Measurements from ENCODE around the gene STMP1. TPM values are rescaled to one million over a fixed set of nuclear protein-coding genes. Genes with fewer than 3 reads are reported as not detected.

STMP1 gene
- total and polyA plus RNA-seq, 7 donors: 17.1 to 42.0 (median 25.1) TPM

DNA sequence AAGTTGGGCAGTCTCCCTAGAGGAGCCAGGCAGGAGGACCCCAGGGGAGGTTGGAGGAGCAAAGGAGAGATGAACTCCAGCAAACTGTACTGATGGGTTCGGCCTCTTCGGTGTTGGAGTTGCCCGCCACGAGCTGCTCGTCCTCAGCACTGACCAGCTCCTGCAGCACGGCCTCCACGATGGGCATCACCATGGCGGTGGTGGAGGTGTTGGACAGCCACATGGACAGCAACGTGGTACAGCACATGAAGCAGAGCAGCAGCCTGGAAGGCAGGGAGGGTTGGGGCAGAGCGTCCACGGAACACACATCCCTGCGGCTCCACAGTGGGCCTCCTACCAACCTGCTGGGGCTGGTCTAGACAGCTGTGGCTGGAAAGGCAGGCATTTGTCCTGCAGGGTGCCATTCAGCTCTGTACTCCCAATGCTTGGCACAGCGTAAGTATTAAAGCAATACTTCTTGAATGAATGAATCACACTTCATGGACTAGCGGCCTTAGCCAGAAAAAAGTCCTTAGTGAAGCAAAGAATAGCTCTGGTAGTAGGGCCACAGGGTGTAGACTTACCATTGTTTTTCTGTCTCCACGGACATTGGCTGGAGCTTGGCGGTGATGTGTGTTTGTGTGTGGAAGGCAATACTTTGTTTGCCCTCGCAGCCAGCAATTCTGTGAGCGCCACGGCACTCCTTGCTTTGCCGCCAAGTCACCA lies 43.9 kb downstream of the STMP1 start:
- Histone ChIP-seq H3K27ac (no peak overlapping the region), H3K36me3 (ENCODE audit: insufficient read depth in 1 of 2, low read depth in 1 of 2) (no peaks in the 10 kb centered on the region), H3K4me3 (no peak overlapping the region), H3K9me3 (no peaks in the 10 kb centered on the region), H3K4me1 (no peaks in the 10 kb centered on the region), H3K27me3 (ENCODE audit: insufficient read depth in 3 of 3, low read length in 2 of 3) (no peaks in the 10 kb centered on the region)
- TF ChIP-seq, protein P1, sequence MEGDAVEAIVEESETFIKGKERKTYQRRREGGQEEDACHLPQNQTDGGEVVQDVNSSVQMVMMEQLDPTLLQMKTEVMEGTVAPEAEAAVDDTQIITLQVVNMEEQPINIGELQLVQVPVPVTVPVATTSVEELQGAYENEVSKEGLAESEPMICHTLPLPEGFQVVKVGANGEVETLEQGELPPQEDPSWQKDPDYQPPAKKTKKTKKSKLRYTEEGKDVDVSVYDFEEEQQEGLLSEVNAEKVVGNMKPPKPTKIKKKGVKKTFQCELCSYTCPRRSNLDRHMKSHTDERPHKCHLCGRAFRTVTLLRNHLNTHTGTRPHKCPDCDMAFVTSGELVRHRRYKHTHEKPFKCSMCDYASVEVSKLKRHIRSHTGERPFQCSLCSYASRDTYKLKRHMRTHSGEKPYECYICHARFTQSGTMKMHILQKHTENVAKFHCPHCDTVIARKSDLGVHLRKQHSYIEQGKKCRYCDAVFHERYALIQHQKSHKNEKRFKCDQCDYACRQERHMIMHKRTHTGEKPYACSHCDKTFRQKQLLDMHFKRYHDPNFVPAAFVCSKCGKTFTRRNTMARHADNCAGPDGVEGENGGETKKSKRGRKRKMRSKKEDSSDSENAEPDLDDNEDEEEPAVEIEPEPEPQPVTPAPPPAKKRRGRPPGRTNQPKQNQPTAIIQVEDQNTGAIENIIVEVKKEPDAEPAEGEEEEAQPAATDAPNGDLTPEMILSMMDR (IDR thresholded peaks at IDR 0.05): no peak
- ATAC-seq: peak; percentile 71 to 84 (median 82)
- 71 to 72% (median 72%) methylated on average over 20 of the region's 20 CpGs for WGBS, 3 donors
- peak in 1 of 2 donors; percentile 16 for DNase-seq
- intact Hi-C loops (cut with DNase I): loop anchor here in 1 of 2 donors (5.0 kb wide), 1 partner anchor 34 kb away; no protein-coding TSS in a partner anchor

DNA sequence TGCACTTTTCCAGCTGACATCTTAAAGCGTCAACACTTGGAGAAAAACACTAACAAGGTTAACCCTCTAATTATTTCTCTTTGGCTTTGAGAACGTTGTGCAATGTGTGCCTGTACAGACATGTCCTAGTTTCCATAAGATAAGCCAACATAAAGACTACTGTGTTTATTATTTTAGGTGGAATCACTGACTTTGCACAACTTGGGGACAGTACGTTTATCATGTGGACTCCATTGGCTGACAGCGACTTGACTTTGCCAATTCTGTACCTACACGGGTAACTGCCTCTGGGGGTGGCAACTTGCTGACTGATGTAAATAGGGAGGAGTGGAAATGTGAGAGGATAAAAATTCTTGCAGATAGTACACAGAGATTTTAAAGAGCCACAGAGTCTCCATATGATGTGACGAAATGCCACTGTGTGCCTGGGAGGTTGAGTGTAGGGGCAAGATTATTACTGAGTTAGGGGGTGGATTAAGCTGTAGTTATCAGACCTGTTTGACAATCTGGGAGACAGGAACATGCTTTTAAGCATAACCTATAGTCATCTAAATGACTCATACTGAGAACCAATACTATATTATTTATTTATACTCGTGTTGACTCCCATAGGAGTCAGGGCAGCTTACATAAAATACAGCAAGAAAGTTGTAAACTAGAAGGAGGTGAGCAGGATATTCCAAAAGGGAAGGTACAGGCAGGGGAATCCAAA lies 44.7 kb downstream of the STMP1 start:
- ATAC-seq (no peak), DNase-seq (no peak)
- Histone ChIP-seq H3K9me3 (no peaks in the 10 kb centered on the region), H3K4me3 (no peak overlapping the region), H3K27ac (no peak overlapping the region), H3K36me3 (ENCODE audit: insufficient read depth in 1 of 2, low read depth in 1 of 2) (no peaks in the 10 kb centered on the region), H3K27me3 (ENCODE audit: insufficient read depth in 3 of 3, low read length in 2 of 3) (no peaks in the 10 kb centered on the region), H3K4me1 (no peaks in the 10 kb centered on the region)
- TF ChIP-seq, protein P1 (IDR thresholded peaks at IDR 0.05): no peak
- WGBS, 3 donors: 59 to 79% (median 70%) methylated on average over 7 of the region's 7 CpGs
- intact Hi-C loops (cut with DNase I): loop anchor here in 1 of 2 donors (5.0 kb wide), 1 partner anchor 35 kb away; no protein-coding TSS in a partner anchor

DNA sequence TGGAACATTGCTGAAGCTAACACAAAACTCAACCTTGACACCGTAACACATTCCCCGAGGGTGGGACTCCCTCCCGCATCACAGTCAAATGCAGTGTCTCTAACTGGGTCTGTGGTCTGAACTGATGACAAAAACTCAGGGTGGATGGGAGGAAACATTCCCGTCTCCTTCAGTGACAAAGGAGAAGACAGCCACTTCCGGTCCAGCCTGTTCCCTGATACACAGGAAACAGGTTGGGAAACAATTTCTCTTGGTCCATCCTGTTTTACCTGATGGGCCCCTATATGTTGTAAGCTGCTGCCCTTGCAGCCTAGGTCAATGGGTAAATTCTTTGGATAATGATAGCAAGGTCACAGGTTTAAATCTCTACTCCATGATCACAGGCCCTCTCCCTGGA lies 45.3 kb downstream of the STMP1 start:
- intact Hi-C loops (cut with DNase I): loop anchor here in 1 of 2 donors (5.0 kb wide), 1 partner anchor 35 kb away; no protein-coding TSS in a partner anchor
- ATAC-seq (no peak), DNase-seq (no peak)
- TF ChIP-seq, protein P1 (IDR thresholded peaks at IDR 0.05): no peak
- Histone ChIP-seq H3K4me3 (no peak overlapping the region), H3K9me3 (no peaks in the 10 kb centered on the region), H3K27me3 (ENCODE audit: insufficient read depth in 3 of 3, low read length in 2 of 3) (no peaks in the 10 kb centered on the region), H3K27ac (no peak overlapping the region), H3K36me3 (ENCODE audit: insufficient read depth in 1 of 2, low read depth in 1 of 2) (no peaks in the 10 kb centered on the region), H3K4me1 (no peaks in the 10 kb centered on the region)
- 68 to 82% (median 77%) methylated on average over 5 of the region's 5 CpGs for WGBS, 3 donors

DNA sequence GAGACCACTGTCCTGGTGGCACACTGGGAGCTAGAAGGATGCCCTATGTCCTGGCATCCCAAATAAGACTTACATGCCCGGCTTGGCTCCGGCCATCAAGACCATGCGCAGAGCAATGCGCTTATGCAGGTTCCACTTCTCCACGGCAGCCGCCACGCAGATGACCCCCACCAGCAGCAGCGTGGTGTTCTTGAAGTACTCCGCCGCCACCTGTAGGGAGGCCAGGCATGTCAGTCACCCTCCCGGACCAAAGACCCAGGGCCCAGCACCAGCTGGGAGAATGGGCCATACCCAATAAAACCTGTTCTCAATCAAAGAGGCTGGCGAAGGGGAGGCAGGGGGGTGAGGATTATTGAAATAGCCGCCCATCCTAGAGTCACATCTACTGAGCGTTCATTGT lies 45.7 kb downstream of the STMP1 start:
- intact Hi-C loops (cut with DNase I): loop anchor here in 1 of 2 donors (5.0 kb wide), 1 partner anchor 36 kb away; no protein-coding TSS in a partner anchor
- WGBS, 3 donors: 87 to 91% (median 88%) methylated on average over 14 of the region's 14 CpGs
- H3K27ac ChIP-seq: no peak overlapping the region
- ATAC-seq: no peak
- TF ChIP-seq, protein P1 (IDR thresholded peaks at IDR 0.05): no peak
- no peaks in the 10 kb centered on the region for H3K27me3 ChIP-seq (ENCODE audit: insufficient read depth in 3 of 3, low read length in 2 of 3)
- no peaks in the 10 kb centered on the region for H3K9me3 ChIP-seq
- no peak for DNase-seq
- no peak overlapping the region for H3K4me3 ChIP-seq
- no peaks in the 10 kb centered on the region for H3K36me3 ChIP-seq (ENCODE audit: insufficient read depth in 1 of 2, low read depth in 1 of 2)
- H3K4me1 ChIP-seq: no peaks in the 10 kb centered on the region

Data from psoas muscle (tissue), 8 donors.